COLO829 (cell line): Measurements from ENCODE around the gene PHIP.

ENCODE experiments used
- DNase-seq: peaks from one replicate; pipeline ENCODE4 v3.0.0; 2012; ENCODE audit warnings: low spot score

Gene PHIP

DNA sequence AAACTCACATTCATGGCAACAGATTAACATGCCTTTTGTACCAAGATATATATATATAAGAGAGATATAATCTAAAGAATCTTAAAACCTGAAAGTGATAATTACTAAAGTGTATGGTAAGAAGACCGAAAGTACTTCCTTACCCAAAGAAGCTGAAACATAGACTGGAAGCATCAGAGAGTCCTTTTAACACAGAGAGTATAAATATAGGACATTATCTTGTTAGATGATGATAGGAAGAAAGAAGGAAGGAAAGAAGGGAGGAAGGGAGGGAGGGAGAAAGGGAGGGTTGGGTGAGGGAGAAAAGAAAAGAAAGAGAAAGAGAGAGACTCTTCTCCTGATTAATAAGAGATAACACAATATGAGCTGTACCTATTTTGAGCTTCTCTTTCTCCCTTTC is 68.2 kb downstream of the PHIP start:
- DNase-seq, result no peak

DNA sequence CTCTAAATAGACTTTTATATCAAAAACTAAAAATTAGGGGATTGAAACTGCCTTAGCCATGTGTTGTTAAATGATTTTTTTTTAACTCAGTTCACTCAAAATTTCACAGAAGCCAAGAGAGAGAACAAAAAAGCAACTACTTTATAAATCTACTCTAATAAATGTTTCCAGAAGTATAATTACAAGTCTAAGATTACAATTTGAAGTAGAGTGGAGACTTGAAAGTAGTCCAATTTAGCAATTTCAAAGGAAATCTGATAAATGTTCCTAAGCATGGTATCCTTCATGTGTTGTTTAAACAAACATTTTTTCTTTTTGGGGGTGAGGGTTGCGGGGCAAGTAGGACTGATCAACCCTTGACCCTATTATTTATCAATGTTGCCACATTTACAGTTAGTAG is 72.6 kb downstream of the PHIP start:
- no peak for DNase-seq

DNA sequence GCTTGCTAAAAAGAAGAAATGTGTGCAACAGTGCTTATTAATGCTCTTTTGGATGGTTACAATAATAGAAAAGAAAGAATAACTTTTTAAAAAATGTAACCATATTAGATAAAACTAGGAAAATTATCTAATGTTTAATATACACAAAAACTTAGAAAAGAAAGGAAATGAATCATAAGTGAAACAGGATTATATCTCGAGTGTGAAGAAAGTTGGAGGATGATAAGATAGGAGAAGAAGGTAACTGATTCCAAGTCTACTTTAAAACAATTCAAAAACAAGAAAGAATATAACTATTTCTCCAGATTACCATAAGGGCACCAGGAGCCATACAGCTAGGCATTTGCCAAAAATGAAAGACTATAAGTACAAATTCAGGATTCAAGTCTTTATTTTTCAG is 73.0 kb downstream of the PHIP start:
- no peak for DNase-seq

DNA sequence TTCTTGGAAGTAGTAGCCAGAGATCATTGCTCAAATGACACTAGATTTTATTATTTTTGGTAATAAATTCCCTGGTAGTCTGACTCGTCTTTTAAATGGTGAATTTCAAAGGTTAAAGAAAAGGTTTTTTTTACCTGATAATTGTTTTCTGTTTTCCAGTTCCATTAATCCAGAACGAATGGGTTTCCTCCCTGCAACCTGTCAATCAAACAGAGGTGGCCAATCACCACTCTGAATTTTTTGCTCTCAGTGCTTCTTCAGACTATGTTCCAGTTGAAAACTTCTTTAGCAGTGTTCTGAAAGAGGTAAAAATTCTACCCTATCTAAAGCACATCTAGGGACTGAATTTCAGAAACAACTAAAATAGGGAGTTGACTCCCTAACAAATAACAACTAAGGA is 73.8 kb downstream of the PHIP start:
- no peak for DNase-seq

DNA sequence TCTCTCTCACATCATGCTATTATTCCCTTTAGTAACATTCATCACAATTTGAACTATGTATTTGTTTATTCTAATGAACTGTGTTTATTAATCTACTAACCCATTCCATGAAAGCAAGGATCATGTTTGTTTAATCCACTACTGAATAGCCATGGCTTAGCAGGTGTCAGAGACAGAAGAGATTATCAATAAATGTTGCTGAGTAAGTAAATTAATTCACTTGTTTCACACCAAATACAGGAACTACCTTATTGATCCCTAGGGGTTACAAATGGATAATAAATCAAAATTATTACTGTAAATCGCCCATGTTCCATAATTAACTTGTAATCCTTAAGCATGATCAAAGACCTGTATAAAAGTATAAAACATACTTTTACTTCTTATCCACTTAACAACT is 76.6 kb downstream of the PHIP start:
- no peak for DNase-seq

DNA sequence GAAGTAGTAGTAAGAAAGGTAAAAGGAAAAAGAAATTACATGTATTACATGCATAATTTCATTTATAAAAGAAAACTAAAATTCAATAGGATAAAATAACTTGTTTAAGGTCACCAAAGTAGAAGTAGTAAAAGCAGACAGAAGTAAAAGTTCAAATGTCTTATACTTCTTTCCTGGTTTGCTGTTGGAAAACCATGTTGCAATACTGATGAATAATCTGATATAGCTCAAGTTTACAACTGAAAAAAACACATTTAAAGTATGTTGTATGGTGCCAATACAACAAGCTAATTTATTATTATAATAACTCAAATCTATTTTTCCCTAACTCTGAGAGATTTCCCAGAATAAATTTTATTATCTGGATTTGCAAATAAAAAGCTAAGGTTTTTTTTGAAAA is 78.3 kb downstream of the PHIP start:
- DNase-seq, result no peak

DNA sequence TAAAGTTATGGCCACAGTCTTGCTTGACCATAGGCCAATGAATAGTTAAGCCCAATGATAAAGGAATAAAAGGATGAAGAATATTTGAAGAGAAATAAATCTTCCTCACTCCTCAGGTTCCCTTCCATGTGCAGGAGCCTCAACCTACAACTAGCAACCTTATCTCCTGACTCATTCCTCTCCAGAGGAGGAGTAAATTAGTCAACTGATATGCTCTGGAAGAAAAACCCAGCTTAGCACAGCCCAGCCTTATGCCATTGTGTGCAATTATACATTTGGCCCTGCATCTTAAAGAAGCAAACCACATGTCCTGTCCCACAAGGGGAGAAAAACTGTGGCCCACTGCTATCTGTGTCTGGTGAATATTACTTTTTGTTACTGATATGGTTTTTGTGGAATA is 82.1 kb downstream of the PHIP start:
- DNase-seq, result no peak

DNA sequence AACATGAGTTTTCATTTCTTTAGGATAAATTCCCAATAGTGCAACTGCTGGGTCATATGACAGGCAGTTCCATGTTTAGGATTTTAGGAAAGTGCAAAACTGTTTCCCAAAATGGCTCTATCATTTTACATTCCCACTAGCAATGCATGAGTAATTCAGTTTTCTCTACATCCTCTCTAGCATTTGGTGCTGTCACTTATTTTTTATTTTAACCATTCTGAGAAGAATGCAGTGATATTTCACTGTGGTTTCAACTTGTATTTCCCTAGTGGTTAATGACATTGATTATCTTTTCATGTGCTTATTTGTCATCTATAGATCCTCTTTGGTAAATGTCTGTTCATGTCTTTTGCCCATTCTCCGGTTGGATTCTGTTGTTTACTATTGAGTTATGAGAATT is 82.7 kb downstream of the PHIP start:
- no peak for DNase-seq

DNA sequence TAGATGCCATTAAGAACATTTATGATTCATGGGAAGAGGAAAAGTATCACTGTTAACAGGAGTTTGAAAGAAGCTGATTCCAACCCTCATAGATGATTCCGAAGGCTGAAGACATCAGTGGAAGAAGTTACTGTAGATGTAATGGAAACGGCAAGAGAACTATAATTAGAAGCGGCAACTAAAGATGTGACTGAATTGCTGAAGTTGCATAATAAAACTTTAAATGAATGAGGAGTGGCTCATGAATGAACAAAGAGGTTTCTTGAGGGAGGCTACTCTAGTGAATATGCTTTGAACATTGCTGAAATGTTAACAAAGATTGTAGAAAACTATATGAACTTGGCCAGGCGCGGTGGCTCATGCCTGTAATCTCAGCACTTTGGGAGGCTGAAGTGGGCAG is 84.1 kb downstream of the PHIP start:
- DNase-seq, result peak; percentile 3

DNA sequence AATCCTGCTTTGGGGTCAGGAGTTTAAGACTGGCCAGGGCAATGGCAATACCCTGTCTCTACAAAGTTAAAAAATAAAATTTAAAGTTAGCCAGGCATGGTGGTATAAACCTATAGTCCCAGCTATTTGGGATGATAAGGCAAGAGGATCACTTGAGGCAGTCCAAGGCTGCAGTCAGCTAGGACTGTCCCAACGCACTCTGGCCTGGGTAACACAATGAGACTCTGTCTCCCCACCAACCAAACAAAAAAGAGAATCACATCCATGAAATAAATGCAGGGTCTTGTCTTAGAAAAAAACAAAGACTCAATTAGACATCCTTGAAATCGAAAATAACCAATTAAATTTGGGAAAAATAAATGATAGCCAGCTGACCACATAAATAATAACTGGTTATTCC is 88.9 kb downstream of the PHIP start:
- DNase-seq, result no peak

DNA sequence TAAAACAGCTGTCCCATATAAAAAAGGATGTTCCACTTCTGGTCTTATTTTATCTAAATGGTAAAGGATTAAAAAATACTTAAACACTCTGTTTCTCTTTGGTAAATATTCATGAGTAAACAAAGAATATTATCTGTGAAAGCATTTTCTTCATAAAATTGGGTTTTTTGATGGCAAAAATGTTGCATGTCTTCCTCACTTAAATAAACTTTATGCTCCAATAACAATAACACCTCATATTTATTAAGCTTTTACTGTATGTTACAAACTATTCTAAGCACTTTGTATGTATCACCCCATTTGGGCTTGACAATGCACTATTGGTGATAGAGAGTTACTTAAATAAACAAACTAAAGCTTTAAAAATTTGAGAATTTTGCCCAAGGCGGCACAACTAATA is 91.9 kb downstream of the PHIP start:
- no peak for DNase-seq

DNA sequence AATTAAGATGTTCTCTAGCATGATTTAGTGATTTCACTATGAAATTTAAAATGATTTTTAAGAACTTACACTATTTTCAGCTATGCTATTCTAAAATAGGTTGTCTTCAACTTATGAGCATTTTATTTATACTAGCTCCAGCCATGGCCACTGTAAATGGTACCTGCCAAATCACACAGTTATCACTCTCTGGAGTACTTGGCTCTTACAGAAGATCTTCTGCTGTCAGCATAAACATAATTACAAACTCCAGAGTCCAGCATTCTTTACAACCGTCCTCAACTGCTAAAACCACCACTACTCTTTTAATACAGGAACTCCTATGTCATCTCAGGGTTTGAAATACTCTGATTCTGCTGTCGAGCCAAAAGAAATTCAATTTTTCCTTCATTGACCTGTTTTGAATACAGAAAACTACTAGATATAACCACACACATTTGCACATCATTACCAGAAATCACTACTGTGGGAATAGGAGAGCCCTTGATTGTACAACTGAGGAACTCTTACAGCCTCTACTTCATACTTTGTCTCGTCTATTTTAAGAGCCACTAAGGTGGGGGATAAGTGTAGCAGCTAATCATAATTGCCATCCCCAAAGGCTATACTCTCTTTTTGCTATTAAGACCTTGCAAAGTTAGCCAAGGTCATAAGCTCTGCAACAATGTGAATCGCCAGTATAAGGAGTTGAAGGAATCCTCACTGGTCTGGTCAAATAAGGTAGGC is 93.7 kb downstream of the PHIP start:
- DNase-seq, result no peak

DNA sequence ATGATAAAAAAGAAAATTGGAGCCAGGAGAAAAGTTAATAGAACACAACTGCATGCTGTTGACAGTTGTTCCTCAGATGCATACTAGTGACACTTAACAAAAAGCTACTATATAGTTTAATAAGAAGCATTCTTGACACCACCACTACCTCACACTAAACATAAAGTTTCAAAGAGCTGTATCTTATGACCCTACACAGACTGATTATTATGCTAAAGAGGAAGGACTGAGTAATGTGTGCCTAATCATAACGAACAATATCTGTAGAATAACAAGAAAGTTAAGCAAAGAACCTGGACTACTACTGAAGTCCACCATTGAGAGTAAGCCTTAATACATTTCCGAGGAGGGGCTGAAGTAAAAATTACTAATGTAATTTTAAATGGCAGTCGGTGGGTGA is 110.9 kb downstream of the PHIP start:
- DNase-seq, result no peak

DNA sequence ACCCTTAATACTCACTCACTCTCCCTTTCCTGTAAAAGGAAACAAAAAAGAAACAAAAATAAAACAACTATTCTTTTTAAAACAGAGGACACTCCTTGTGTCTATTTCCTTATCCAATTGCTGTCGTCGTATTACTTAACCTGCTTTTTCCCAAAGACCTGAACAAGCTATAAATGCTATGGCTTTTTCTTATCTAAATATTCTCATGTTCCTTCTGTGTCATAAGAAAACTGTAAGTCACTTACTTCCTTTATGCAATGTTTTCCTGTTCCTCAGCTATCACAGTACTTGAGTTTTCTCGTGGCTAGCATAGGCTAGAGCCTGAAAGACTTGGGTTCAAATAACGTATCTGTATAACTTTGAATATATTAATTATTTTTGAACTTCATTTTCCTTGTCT is 111.5 kb downstream of the PHIP start:
- DNase-seq, result no peak

DNA sequence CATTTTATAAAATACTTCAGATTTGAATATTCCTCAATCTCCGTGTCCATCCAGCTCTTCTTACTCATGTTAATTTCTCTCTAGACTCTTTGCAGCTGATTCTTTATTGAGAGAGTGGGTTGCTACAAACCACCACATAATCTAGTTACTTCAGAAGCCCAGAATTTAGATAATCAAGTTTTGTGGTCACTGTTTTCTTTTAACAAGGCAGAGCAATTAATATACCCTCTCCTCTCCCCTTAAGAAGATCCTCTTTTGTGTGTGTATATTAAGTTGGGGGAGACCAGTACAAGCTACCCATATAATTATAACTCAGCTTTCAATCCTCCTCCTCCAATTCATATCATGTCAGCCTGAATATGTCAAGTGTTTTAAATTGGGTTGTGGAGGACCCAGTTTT is 115.6 kb downstream of the PHIP start:
- DNase-seq, result no peak

DNA sequence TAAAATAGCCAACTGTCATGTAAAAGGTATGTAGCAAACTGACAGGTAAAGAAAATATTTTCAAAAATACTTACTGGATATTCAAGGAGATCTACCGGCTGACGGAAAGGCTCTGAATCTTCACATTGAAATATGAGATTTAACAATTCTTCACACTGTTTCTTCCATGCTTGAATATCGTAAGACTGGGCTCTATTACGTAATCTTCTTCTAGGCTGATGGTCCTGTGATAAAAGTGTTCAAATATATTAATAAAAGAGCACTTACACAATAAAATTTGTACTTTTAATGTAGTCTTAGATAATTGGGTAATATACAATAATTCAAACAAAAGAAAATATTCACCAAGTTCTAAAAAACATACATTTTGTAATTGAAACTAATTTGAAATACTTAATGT is 123.3 kb downstream of the PHIP start:
- DNase-seq, result no peak

DNA sequence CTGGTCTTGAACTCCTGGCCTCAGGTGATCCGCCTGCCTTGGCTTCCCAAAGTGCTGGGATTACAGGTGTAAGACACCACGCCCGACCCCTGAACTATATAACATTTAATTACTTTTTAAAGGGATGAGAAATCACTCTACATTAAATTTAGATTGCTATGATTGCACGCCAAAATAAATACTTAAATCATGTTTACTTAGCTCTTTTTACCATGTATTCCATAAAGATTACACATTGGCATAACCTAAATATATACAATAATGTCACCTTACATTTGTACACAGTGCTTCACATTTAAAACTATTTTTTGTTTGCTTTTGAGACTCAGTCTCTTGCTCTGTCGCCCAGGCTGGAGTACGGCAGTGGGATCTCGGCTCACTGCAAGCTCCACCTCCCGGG is 124.3 kb downstream of the PHIP start:
- no peak for DNase-seq

DNA sequence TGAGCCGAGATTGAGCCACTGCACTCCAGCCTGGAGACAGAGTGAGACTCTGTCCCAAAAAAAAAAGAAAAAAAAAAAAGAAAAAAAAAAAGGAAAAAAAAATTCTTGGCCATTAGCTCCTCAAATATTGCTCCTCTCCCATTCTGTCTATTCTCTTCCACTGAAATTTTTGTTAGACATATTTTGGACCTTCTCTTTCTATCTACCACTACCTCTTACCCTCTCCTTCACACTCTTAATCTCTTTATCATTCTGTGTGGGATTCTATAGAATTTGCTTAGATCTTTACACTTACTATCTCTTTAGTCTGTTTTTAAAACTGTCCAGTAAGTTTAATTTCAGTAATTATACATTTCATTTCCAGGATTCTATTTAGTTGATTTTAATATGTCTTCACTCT is 125.7 kb downstream of the PHIP start:
- DNase-seq, result no peak

DNA sequence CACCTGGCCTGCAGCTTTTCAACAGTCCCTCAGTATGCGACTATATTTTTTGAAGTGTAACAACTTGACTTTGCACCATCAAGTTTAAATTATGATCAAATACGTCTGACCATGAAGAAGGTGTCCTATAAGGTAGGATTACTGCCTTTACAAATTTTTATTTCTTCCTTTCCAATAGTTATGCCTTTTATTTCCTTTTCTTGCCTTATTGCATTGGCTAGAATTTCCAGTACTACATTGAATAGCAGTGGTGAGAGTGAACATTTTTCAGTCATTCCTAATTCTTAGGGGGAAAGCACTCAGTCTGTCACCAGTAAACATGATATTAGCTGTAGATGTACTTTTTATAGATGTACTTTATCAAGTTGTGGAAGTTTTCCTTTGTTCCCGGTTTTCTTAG is 129.3 kb downstream of the PHIP start:
- no peak for DNase-seq

DNA sequence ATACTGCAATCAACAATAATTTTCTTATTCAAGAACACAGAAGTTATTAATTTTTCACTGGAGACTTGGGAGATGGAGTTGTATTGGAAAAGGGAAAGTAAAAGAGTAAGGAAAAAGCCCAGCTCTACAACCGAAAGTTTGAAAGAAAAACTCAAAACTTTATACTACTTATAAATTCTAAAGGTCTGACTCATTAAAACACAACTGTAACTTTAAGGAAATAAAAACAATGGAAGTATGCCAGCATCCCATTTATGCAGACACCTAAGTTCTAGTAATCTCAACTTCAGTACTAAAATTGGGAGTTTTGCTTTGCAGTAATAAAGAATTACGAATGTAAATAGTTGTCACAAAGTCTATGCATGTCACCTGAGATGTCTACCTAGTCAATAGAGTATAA is 130.1 kb downstream of the PHIP start:
- no peak for DNase-seq

DNA sequence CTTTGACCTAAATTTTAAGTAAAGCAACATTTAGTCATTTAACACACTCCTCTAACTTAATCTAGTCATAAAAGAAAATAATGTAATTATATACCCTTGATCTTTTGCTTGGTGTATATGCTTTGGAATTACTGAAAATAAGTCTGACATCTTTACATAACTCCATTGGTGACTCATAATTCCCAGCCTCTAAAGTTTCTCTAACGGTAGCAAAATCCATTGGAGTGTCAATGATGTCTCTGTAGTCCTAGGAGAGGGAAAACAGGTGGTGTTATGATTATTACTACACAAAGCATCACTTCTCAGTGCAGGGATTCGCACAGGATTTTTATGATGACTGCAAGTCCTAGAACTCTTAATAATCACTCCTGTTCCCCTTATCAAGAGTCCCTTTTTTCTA is 130.5 kb downstream of the PHIP start:
- no peak for DNase-seq

DNA sequence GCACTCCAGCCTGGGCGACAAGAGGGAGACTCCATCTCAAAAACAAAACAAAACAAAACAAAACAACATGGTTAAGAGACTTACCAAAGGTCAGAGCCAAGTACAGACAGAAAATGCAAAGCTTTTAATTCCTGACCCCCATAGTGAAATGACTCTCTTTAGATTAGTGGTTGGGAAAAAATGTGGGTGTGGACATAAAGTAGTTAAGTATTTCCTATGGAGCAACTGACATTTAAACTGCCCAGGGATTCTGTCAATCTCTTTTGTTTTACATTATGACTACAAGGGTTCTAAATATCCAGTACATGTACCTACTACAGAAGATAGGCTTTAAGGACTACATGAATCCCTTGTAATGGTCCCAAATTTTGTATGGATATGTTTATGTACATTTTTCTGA is 135.6 kb downstream of the PHIP start:
- no peak for DNase-seq

DNA sequence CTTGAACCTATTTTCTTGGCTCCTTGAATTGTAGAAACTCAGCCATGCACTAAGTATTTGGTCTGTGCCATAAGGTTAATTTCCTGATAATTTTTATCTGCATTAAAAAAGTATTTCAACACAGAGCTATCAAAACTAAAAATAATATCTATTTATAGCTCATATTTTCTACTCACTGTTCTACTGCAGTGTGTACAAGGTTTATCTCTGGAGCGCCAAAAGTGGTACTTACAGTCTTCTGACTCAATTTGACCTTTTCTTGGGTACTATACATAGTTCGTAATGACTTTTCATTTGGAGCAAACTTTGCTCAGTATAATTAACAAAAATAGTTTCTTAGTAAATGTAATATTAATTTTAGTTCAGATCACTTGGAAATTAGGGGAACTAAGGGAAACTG is 141.5 kb downstream of the PHIP start:
- no peak for DNase-seq

DNA sequence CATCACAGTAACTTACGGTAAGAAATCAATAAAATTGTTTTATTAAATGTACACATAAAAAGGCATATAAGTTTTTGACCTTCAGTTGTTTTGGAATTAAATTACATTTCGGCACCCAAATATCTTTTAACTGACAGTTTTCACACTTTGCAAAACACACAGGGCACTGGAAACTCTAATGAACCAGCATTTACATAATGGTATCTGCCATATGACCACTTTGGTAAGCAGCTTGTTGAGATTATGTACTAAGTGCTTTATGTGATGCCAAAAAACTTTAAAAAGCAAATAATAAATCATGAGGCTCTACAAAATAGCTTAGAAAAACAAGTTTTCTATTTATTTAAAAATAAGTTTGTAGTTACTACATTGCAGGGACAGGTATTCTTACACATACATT is 142.5 kb downstream of the PHIP start:
- no peak for DNase-seq

DNA sequence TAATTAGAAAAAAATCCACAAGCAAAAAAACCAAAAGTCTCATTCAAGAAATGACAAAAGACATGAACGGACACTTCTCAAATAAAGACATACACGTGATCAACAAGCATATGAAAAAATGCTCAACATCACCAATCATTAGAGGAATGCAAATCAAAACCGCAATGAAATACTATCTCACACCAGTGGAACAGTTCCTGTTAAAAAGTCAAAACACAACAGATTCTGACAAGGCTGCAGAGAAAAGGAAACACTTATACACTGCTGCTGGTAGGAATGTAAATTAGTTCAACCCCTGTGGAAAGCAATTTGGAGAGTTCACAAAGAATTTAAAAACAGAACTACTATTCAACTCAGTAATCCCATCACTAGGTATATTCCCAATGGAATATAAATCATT is 152.7 kb downstream of the PHIP start:
- no peak for DNase-seq
